ENCODE measurements around the gene C16orf89. TPM values are rescaled to one million over a fixed set of nuclear protein-coding genes. Genes with fewer than 3 reads are reported as not detected.

The C16orf89 gene
- total RNA-seq, 1 experiment from 2014 or later = not detected

GRCh38 chr16:5012887-5013286 lies 52.9 kb downstream of the C16orf89 start:
- peaks cover 40% of the 10 kb centered on the region for H3K27me3 ChIP-seq (replicated peaks; ENCODE audit: insufficient read depth, low read depth, low read length, poor library complexity)
- H3K9me3 ChIP-seq (ENCODE audit: low read depth, low read length, poor library complexity, severe bottlenecking) = no peaks in the 10 kb centered on the region
- intact Hi-C loops (cut with micrococcal nuclease; ENCODE audit: unreplicated experiment) = no loop called here
- no peaks in the 10 kb centered on the region for H3K36me3 ChIP-seq (ENCODE audit: insufficient read depth, low read length, poor library complexity, severe bottlenecking)
- no peak overlapping the region for H3K27ac ChIP-seq (ENCODE audit: low read depth, low read length, poor library complexity, severe bottlenecking)
- ChIA-PET CTCF (no interaction called here), POLR2A (ENCODE audit: low non-redundant PET) (no interaction called here)
- no peak overlapping the region for H3K4me3 ChIP-seq (ENCODE audit: low read depth, low read length, poor library complexity, severe bottlenecking)
- no TSS peak for BruUV-seq (replicated peaks)
- no peak for TF ChIP-seq CTCF (conservative IDR thresholded peaks at IDR 0.05; ENCODE audit: low read depth, low read length)
- TF ChIP-seq EZH2 (IDR thresholded peaks at IDR 0.05; ENCODE audit: borderline replicate concordance, low read depth, low read length, poor library complexity, severe bottlenecking) = no peak
- no peak for DNase-seq (ENCODE audit: low spot score)
- H3K4me1 ChIP-seq (ENCODE audit: insufficient read depth, low read length, poor library complexity, severe bottlenecking) = no peaks in the 10 kb centered on the region

- no peak for DNase-seq (ENCODE audit: low spot score)
- POLR2A ChIA-PET (ENCODE audit: low non-redundant PET) = no interaction called here
- Histone ChIP-seq H3K4me1 (ENCODE audit: insufficient read depth, low read length, poor library complexity, severe bottlenecking) (no peaks in the 10 kb centered on the region), H3K36me3 (ENCODE audit: insufficient read depth, low read length, poor library complexity, severe bottlenecking) (no peaks in the 10 kb centered on the region), H3K9me3 (ENCODE audit: low read depth, low read length, poor library complexity, severe bottlenecking) (no peaks in the 10 kb centered on the region), H3K27me3 (replicated peaks; ENCODE audit: insufficient read depth, low read depth, low read length, poor library complexity) (peaks cover 40% of the 10 kb centered on the region), H3K27ac (ENCODE audit: low read depth, low read length, poor library complexity, severe bottlenecking) (no peak overlapping the region), H3K4me3 (ENCODE audit: low read depth, low read length, poor library complexity, severe bottlenecking) (no peak overlapping the region)
- CTCF ChIA-PET = no interaction called here
- intact Hi-C loops (cut with micrococcal nuclease; ENCODE audit: unreplicated experiment) = no loop called here
- TF ChIP-seq EZH2 (IDR thresholded peaks at IDR 0.05; ENCODE audit: borderline replicate concordance, low read depth, low read length, poor library complexity, severe bottlenecking) (no peak), CTCF (conservative IDR thresholded peaks at IDR 0.05; ENCODE audit: low read depth, low read length) (no peak)
- no TSS peak for BruUV-seq (replicated peaks)
Observed at GRCh38 chr16:5011637-5012036, 54.1 kb downstream of the C16orf89 start.

- Histone ChIP-seq H3K36me3 (ENCODE audit: insufficient read depth, low read length, poor library complexity, severe bottlenecking) (no peaks in the 10 kb centered on the region), H3K4me3 (ENCODE audit: low read depth, low read length, poor library complexity, severe bottlenecking) (no peak overlapping the region), H3K9me3 (ENCODE audit: low read depth, low read length, poor library complexity, severe bottlenecking) (no peaks in the 10 kb centered on the region), H3K27ac (ENCODE audit: low read depth, low read length, poor library complexity, severe bottlenecking) (no peak overlapping the region), H3K4me1 (ENCODE audit: insufficient read depth, low read length, poor library complexity, severe bottlenecking) (no peaks in the 10 kb centered on the region), H3K27me3 (replicated peaks; ENCODE audit: insufficient read depth, low read depth, low read length, poor library complexity) (peaks cover 40% of the 10 kb centered on the region)
- DNase-seq (ENCODE audit: low spot score) = no peak
- TF ChIP-seq EZH2 (IDR thresholded peaks at IDR 0.05; ENCODE audit: borderline replicate concordance, low read depth, low read length, poor library complexity, severe bottlenecking) = no peak
- no TSS peak for BruUV-seq (replicated peaks)
- CTCF ChIA-PET = no interaction called here
- POLR2A ChIA-PET (ENCODE audit: low non-redundant PET) = no interaction called here
- intact Hi-C loops (cut with micrococcal nuclease; ENCODE audit: unreplicated experiment) = no loop called here
Observed at GRCh38 chr16:5010576-5011329, 55.0 kb downstream of the C16orf89 start.

GRCh38 chr16:5008311-5008731 lies 57.4 kb downstream of the C16orf89 start:
- CTCF ChIA-PET = no interaction called here
- intact Hi-C loops (cut with micrococcal nuclease; ENCODE audit: unreplicated experiment) = no loop called here
- BruUV-seq (replicated peaks) = no TSS peak

More at GRCh38 chr16:5008311-5008731, 57.4 kb downstream of the C16orf89 start:
- no peak overlapping the region for H3K27ac ChIP-seq (ENCODE audit: low read depth, low read length, poor library complexity, severe bottlenecking)
- H3K4me1 ChIP-seq (ENCODE audit: insufficient read depth, low read length, poor library complexity, severe bottlenecking) = no peaks in the 10 kb centered on the region
- H3K9me3 ChIP-seq (ENCODE audit: low read depth, low read length, poor library complexity, severe bottlenecking) = no peaks in the 10 kb centered on the region
- H3K27me3 ChIP-seq (replicated peaks; ENCODE audit: insufficient read depth, low read depth, low read length, poor library complexity) = peaks cover 40% of the 10 kb centered on the region
- no peak overlapping the region for H3K4me3 ChIP-seq (ENCODE audit: low read depth, low read length, poor library complexity, severe bottlenecking)
- H3K36me3 ChIP-seq (ENCODE audit: insufficient read depth, low read length, poor library complexity, severe bottlenecking) = no peaks in the 10 kb centered on the region
- no peak for DNase-seq (ENCODE audit: low spot score)
- POLR2A ChIA-PET (ENCODE audit: low non-redundant PET) = no interaction called here
- TF ChIP-seq EZH2 (IDR thresholded peaks at IDR 0.05; ENCODE audit: borderline replicate concordance, low read depth, low read length, poor library complexity, severe bottlenecking) = no peak
- TF ChIP-seq CTCF (conservative IDR thresholded peaks at IDR 0.05; ENCODE audit: low read depth, low read length) = no peak

Data from A673 (cell line).